NCI-H1048 (cell line): ENCODE measurements around the gene UPK3B.
"Not testable (repeated sequence)": the region's sequence is repeated elsewhere in the genome, so short reads cannot be mapped to it uniquely, and the experiment has no call there.

Experiments
- DNase-seq: peaks from one replicate; lab custom pipeline; 2025; lab: John Stamatoyannopoulos, UW

The UPK3B gene

DNA sequence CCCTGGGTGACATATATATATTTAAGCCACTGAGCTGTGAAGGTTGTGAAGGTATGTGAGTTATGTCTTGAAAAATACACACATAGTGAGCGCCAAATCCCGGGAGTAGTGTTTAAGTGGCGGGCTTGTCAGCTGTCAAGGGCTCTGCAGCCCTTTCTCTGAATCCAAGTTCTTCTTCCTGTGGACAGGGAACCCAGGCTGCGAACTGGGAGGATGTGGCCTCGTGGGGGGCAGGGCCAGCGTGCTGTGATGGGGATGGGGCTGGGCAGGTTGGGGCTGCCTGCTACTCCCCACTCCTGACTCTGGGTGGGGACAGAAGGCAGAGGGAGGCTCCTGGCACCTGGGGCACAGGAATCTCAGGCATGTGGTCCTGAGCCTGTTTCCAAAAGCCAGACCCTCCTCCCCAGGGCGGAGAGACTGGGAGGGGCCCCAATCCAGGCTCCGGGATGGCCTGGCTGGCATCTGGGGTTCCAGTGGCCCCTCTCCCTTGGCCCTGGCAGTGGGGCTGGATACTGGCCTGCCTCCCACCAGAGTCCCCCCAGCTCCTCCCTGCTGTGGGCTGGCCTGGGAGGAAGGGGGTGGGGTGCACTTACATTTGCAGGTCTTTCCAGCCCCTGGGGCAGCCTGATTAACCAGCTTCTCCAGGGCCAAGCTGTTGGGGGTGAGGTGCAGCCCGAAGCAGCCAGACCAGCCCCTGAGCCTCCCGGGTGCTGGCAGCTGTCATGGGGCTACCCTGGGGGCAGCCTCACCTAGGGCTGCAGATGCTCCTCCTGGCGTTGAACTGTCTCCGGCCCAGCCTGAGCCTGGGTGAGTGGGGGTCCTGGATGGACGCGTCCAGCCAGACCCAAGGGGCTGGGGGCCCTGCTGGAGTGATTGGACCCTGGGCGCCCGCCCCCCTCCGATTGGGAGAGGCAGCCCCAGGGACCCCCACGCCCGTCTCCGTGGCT is at the start of gene UPK3B:
Gene UPK3B (plus strand): TSS at position 622 of the 947 bp plus-strand sequence. CDS start 101 bp downstream, at position 723.
- no peak for DNase-seq

DNA sequence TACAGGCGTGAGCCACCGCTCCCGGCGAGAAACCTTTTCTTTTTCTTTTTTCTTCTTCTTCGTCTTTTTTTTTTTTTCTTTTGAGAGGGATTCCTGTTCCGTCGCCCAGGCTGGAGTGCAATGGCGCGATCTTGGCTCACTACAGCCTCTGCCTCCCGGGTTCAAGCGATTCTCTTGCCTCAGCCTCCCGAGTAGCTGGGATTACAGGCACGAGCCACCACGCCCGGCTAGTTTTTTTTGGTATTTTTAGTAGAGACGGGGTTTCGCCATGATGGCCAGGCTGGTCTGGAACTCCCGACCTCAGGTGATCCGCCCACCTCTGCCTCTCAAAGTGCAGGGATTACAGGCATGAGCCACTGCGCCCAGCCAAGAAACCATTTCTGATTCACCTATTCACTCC is 49.6 kb upstream of the UPK3B start:
- DNase-seq, result not testable (repeated sequence)

DNA sequence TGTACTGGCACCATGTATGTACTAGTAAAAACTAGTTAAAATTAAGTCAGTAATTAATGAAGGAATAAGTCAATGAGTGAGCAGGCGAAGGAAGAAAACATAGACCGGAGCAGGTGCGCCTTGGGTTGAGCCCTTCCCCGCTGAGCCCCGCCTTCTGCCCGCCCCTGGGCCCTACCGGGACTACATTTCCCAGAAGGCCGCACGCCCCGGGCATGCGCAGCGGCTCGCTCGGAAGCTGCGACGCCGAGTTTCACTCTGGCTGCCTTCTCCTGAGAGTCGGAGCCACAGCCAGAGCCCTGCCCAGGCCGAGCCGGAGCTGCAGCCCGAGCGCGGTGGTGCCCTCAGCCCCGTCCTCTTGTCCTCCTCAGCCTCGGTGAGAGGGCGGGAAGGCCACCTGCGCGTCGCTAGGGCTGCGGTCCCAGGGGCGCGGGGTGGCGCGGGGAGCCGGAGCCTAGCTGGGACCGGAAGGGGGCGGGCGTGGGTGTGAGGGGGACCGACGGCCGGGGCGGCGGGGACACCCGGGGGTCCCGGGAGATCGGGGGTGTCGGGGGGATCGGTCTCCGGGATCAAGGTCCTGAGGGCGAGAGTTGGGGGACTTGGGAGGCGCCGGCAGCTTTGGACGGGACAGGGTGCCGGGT is 48.8 kb upstream of the UPK3B start, which contains the start of gene DTX2:
Gene DTX2 (plus strand): TSS at position 246 of the 638 bp plus-strand sequence. CDS start 18,801 bp downstream, outside the sequence.
- DNase-seq, result not testable (repeated sequence)

DNA sequence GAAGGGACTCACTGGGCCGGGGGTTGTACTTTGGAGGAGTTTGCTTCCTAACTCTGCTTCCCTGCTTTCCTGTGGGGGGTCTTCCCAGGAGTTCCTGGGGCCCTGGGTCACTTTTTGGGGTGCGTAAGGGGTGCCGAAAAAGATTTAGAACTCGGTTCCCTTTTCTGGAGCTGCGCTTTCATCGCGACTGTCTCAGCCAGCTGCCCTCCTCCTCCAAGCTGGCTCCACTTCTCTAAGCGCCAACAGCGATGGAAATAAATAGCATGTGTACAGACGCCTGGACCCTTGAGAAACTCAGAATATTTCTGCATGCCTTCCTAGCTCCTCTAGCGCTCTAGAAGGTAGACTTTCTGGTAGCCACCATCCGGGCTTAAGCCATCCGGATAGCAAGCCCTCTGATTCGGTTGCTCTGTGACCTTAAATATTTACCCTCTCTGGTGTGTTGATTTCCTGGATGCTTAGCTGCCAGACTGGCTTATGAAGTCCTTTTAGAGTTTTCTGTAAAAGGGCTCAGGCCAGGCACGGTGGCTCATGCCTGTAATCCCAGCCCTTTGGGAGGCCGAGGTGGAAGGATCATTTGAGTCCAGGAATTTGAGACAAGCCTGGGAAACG is 48.0 kb upstream of the UPK3B start:
- not testable (repeated sequence) for DNase-seq

DNA sequence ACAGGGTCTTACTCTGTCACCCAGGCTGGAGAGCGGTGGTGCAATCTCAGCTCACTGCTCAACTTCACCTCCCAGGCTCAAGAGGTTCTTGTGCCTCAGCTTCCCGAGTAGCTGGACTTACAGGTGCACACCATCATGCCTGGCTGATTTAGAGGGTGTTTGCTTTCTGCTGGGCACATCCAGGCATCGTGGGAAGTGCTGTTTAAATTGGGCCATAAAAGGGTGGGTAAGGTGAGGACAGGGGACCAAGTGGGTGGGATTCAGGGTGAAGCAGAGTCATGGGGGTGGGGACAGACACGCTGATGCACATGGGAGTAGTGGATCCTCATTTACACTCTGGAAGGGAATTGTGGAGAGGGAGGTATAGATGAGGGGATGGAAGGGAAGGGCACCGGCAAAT is 45.4 kb upstream of the UPK3B start:
- not testable (repeated sequence) for DNase-seq

DNA sequence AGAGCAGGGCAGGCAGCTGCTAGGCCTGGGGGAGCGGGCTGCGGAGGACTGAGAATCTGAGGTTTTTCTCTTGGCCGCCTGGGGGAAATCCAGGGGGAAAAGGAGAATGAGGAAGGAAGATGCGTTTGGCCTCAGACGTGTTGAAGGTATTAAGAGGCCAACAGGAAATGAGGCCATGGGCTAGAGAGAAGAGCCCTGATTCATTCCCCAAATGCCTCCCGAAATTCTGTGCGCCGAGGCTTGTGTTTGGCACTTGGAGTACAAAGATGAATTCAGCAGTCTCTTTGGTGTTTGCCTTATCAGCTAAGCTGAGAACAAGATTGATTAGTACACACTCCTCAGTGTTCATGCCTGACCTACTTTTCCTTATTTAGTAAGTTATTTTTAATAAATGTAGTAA is 44.4 kb upstream of the UPK3B start:
- not testable (repeated sequence) for DNase-seq

DNA sequence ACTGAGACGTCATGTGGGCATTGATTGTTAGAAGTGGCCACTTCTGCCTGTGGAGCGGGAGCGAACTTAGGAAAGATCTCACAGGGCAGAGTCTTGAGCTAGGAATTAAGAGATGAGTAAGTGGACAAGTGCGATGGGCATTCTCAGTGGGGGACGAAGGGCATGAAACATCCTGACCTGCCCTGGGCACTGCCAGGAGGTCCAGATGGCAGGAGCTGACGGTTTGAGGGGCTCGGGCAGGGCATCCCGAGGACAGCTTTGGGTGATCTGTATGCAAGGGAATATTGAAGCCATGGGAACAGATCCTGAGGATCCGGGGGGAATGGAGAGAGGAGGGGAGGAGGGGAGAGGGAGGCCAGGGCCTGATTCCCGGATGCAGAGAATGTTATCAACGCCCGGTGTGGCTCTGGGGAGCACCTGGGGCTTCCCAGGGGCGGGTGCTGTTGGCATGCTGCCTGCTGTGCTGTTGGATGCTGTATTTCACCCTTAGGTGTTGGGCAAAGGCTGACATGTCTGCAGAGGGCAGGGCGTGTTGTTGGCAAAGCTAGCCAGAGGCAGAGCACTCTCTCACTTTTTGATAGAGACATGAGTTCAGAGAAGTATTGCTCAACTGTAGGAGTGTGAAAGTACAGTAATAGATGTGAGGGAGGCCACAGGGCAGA is 42.5 kb upstream of the UPK3B start:
- not testable (repeated sequence) for DNase-seq

DNA sequence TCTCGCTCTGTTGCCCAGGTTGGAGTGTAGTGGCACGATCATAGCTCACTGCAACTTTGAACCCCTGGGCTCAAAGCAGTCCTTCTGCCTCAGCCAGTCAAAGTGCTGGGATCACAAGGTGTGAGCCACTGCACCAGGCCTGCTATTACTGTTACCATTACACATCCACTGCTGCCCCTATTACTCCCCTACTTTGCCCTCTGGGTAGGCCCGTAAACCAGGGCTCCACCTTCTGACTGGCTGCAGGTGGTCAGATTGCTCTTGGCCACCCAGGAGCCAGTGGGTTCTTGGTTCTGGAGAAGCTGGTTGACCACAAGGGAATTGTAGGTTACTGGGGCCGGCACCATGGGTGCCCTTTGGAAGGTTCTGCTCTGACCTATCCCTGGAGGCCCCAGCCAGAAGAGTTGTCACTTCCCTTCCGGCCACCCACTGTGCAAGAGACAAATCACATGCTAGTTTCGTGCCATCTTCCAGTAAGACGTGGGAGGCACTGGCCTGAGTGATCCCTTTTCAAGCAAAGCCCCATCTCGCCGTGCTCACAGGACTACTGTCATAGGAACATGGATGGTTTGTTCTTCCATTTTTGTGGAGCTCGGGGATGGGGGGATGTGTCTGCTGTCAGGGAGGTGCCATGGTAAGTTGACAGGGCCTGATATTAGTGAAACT is 38.7 kb upstream of the UPK3B start:
- DNase-seq, result not testable (repeated sequence)

DNA sequence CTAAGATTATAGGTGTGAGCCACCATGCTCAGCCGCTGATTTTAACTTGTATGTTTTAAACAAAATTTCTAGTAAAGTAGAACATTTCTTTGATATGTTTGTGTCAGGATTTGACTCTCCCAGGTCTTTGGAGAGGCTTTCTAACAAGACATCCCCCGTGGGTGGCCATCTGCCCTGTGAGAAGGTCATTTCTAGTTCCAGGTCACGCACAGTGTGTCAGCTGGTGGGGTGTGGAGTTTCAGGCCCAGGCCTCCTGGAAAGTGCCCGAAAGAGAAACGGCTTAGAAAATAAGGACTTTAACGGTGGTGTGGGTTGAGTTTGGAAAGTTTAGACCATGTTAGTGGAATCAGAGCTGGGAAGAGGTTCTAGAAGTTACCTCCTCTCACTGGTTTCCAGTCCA is 37.3 kb upstream of the UPK3B start:
- DNase-seq, result not testable (repeated sequence)

DNA sequence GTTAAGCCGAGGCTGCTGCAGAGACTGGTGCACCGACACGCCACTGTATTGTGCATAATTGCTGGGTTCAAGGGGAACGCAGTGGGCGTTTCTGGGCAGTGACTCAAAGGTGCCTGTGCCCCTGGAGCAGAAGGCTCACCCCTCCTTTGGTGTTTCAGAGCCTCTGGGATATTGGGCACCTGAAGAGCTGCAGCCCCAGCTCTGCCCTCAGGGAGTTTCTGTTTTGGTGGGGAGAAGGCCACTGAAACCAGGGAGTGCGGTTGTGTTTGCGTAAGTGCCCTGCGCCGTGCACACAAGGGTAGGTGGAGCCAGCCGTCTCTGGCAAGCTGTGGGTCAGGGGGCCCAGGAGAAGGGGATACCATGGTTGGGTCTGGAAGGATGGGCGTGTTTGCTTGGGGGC is 34.1 kb upstream of the UPK3B start:
- DNase-seq, result not testable (repeated sequence)

DNA sequence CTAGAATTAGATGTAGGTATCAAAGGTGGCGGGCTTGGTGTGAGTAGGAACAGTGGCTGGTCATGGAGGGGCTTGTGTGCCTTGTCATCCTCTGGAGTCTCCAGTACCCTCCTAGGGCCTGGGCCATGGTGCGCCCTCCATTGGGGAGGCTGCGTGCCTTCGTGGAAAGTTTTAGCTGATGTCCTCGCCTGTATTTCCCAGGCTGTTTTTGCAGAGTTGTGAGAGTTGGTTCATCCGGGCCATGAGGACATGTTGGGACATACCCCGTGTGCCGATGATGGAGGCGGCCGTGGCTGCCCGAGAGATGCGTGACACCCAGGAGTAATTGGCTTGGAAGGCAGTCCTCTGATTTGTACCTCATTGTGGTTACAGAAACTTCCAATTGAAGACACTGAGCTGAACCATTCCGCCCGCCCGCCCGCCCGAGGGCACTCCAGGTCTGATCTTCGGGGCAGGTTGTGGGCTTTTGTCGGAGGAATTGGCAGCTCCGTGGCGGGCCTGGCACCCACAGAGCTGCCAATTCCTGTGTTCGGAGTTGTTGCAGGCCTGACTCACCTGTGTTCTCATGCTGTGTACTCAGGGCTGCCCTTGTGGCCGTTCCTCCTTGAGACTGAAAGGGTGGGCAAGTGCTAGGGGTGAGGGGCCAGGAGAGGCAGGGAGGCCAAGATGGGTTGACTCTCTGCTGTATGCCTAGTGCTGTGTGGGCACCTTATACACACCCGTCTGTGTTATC is 33.4 kb upstream of the UPK3B start:
- not testable (repeated sequence) for DNase-seq

DNA sequence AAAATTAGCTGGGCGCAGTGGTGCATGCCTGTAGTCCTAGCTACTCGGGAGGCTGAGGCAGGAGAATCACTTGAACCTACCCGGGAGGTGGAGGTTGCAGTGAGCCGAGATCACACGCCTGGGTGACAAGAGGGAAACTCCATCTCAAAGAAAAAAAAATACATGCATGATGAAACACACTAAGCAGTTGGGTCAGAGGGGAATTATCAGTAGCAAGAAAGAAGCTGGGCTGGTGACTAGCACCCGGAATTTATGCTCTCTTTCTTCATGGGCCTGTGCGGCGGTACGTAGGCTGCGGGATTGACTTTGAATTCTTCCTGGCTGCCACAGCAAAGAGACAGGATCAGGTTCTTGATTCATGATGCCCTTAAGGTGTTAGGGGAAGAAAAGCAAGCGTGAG is 30.7 kb upstream of the UPK3B start:
- not testable (repeated sequence) for DNase-seq

DNA sequence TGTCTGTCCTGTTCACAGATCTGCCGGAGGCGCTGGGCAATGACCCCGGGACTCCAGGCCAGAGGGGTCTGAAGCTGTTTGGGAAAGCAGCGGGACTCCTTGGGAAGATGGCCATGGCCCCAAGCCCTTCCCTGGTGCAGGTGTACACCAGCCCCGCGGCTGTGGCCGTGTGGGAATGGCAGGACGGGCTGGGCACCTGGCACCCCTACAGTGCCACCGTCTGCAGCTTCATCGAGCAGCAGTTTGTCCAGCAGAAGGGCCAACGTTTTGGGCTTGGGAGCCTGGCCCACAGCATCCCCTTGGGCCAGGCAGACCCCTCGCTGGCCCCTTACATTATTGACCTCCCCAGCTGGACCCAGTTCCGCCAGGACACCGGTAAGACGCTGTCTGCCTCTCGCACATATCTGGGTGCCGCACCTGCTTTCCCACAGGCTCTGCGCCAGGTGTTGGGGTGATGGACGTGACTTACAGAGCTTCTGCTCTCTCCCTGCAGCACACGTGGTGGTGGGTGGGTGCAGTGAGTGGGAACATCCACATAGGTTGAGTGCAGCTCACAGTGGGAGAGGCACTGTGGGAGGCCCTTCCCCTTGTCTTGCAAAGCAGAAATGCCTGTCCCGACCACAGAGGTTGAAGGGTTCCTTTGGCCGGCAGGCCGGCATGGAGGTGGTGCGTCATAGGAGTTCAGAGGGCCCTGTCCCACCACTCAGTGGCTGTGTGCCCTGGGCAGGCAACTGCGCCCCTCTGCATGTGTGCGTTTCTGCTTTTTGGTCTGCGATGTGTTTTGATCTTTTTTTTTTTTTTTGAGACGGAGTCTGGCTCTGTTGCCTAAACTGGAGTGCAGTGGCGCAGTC is 29.7 kb upstream of the UPK3B start:
- not testable (repeated sequence) for DNase-seq

DNA sequence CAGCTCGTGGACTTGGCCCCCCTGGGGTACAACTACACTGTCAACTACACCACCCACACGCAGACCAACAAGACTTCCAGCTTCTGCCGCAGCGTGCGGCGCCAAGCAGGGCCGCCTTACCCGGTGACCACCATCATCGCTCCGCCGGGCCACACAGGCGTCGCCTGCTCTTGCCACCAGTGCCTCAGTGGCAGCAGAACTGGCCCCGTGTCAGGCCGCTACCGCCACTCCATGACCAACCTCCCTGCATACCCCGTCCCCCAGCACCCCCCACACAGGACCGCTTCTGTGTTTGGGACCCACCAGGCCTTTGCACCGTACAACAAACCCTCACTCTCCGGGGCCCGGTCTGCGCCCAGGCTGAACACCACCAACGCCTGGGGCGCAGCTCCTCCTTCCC is 27.7 kb upstream of the UPK3B start:
- DNase-seq, result not testable (repeated sequence)

DNA sequence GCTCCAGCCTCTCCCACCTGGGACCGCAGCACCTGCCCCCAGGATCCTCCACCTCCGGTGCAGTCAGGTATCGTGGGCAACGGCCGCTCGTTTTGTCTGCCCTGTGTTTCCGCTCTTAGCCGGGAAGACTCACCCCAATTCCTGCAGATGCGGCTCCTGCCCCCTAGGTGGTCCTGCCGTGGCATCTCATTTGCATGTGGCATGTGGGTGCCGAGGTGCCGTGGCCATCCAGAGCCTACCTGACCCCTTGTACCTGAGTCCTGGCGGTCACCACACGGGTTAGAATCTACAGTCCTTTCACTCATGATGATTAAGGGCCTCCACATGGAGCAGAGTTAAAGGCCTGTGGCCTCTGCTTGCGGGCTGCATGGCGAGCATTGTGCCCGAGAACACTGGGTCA is 27.3 kb upstream of the UPK3B start:
- DNase-seq, result not testable (repeated sequence)

DNA sequence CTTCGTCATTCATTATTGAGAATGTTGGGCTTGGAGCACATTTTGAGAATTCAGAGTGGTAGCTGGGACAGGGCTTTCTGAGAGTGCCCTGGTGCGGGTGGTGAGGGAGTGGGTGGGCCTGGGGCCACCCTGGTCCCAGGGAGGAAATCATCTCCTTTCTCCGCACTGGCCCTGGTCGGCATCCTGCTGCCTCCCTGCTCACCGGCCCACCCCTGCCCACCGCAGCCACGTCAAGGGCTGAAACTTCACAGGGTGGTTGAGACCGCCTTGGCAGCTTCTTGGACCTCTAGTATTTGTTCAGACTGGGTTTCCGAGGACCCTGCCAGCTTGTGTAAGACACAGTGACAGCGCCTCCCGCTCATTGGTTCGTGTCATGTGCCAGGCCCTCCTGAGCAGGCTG is 25.9 kb upstream of the UPK3B start:
- DNase-seq, result not testable (repeated sequence)

DNA sequence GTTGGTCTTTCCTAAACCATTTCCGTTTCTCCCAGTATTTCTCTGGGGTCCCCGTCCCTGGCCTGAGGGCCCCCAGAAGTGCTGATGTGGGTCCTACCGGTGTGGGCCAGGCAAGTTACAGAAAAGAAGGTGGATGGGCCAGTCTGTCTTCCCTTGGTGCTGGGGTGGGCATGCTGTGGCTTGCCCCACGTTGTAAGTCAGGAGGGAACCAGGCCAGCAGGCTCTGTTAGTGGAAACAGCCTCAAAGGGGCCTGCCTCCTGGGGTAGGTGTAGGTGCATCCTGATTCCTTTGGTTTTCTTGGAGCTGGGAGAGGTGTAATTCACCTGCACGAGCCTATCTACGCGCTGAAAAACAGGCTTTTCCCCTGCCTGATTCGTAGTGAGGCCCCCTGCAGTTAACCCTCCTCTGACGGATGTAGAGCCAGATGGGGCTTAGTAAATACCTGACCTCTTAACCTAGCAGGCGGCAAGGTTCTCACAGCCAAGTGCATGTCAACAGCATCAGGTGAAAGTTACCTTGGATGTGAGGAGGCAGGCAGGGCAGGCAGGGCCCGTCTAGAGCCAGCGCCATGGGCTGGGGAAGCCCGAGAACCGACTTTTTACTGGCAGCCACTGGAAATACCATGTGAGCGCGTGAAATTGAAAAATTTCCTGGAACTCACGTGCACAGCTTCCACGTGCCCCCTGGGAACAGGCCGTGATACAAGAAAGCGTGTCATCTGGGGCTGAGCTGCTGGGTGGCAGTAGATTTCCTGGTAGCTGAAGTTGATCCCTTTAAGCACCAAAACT is 24.3 kb upstream of the UPK3B start:
- DNase-seq, result not testable (repeated sequence)

DNA sequence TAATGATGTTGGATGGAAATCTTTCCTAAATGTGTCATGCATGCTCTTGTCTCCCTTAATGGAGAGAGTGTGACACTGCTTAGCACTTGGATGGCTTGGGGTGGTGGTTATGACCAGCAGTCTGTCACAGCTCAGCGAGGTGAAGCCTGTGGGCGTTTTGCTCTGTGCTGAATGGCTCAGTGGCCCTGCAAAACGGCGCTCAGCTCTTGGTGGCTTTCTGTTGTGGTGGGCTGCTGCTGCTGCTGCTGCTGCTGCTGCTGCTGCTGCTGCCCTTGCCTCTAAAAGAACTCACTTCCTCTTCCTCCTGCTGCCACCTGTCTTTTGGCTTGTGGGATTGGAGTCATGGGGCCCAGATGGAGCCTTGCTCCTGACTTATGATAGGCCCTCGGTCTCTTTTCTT is 23.7 kb upstream of the UPK3B start:
- DNase-seq, result not testable (repeated sequence)

DNA sequence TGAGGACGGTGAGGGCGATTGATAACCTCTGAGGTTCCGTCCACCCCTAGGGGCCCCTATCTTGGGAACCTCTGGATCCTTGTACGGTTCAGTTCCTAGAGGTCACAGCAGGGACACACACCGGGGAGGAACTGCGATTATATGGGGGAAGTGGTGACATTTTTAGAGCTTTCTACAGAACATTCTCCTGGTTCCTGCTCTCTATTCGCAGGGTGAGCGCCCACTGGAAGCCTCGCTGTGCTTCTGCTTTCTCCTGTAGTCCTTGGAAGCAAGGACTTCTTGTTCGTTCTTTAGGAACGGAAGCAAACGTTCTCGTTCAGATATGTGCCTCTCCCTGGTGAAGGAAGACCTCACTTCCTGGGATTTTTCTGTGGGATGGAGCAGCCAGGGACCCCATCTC is 22.4 kb upstream of the UPK3B start:
- DNase-seq, result not testable (repeated sequence)
